Measurements from ENCODE around the gene TMEM184A.

Gene TMEM184A

GRCh38 chr7:1555813-1556543 is at the start of gene TMEM184A:
Gene TMEM184A, minus strand, starts transcription at chr7:1556205. Its CDS starts 721 bp downstream, at chr7:1555484.
- DNase-seq = peak; percentile 18

- no peak for DNase-seq
These were observed 48.4 kb upstream of the TMEM184A start for GRCh38 chr7:1604383-1604782.

- DNase-seq = no peak
These were observed 47.6 kb upstream of the TMEM184A start for GRCh38 chr7:1603346-1604225.

- no peak for DNase-seq
These were observed 46.4 kb upstream of the TMEM184A start for GRCh38 chr7:1602386-1602785.

GRCh38 chr7:1601956-1602355 is 46.0 kb upstream of the TMEM184A start:
- DNase-seq = no peak

GRCh38 chr7:1599640-1600395 is 43.8 kb upstream of the TMEM184A start:
- no peak for DNase-seq

GRCh38 chr7:1598961-1599639 is 43.1 kb upstream of the TMEM184A start:
- DNase-seq = no peak

- no peak for DNase-seq
These were observed 42.3 kb upstream of the TMEM184A start for GRCh38 chr7:1598286-1598685.

- no peak for DNase-seq
These were observed 41.8 kb upstream of the TMEM184A start for GRCh38 chr7:1597791-1598190.

GRCh38 chr7:1597066-1597760 is 41.2 kb upstream of the TMEM184A start:
- no peak for DNase-seq

GRCh38 chr7:1596181-1597043 is 40.4 kb upstream of the TMEM184A start:
- no peak for DNase-seq

- no peak for DNase-seq
These were observed 39.6 kb upstream of the TMEM184A start for GRCh38 chr7:1595636-1596035.

- no peak for DNase-seq
These were observed 39.0 kb upstream of the TMEM184A start for GRCh38 chr7:1595027-1595426.

GRCh38 chr7:1593904-1594421 is 38.0 kb upstream of the TMEM184A start:
- DNase-seq = no peak

GRCh38 chr7:1593091-1593866 is 37.3 kb upstream of the TMEM184A start:
- no peak for DNase-seq

GRCh38 chr7:1592299-1592871 is 36.4 kb upstream of the TMEM184A start:
- DNase-seq = no peak

- no peak for DNase-seq
These were observed 35.9 kb upstream of the TMEM184A start for GRCh38 chr7:1591876-1592275.

- DNase-seq = no peak
These were observed 35.4 kb upstream of the TMEM184A start for GRCh38 chr7:1591396-1591795.

- no peak for DNase-seq
These were observed 34.9 kb upstream of the TMEM184A start for GRCh38 chr7:1590887-1591286.

GRCh38 chr7:1590476-1590875 is 34.5 kb upstream of the TMEM184A start:
- no peak for DNase-seq
